IMR-90 (cell line): ENCODE data around the gene KRTAP12-2. TPM values are rescaled to one million over a fixed set of nuclear protein-coding genes. Genes with fewer than 3 reads are reported as not detected.
"Not testable (repeated sequence)": the region's sequence is repeated elsewhere in the genome, so short reads cannot be mapped to it uniquely, and the experiment has no call there.

Experiments used
- ATAC-seq: fragments of 200-7000 bp; cut with Tn5 transposase; 2 replicates; pipeline ENCODE4 v1.9.1; 2020; ENCODE audit warnings: low read depth, mild to moderate bottlenecking, moderate library complexity
- BruUV-seq: library from RNA; stranded (reverse); fragments of 400-500 nt; replicated peaks from 2 replicates; lab custom pipeline; 2021; lab: Mats Ljungman, UMichigan
- CTCF ChIA-PET: fragments of 300-600 bp; formaldehyde crosslinking; extraction: SDS; loops from one replicate; lab custom pipeline; 2021; ENCODE audit warnings: antibody characterized with exemption; lab: Yijun Ruan, JAX
- POLR2A ChIA-PET: fragments of 300-600 bp; sonication (Branson Sonifier 250); formaldehyde crosslinking; loops from one replicate; lab custom pipeline; 2022; ENCODE audit warnings: antibody characterized with exemption; ENCODE audit not compliant: unreplicated experiment; lab: Charles Lee
- DNase-seq: peaks from one replicate; pipeline ENCODE4 v3.0.0; 2013
- H2AFZ ChIP-seq: replicated peaks from 2 replicates; pipeline ENCODE3; 2013; ENCODE audit warnings: low read length, mild to moderate bottlenecking; ENCODE audit not compliant: poor library complexity
- H2AK5ac ChIP-seq: 2 replicates; pipeline ENCODE4 v1.6.1; 2013; ENCODE audit warnings: low read depth, low read length, inconsistent platforms
- H2AK9ac ChIP-seq: replicated peaks from 2 replicates; pipeline ENCODE3; 2013; ENCODE audit warnings: mild to moderate bottlenecking, low read depth, low read length, moderate library complexity; ENCODE audit not compliant: poor library complexity
- H2BK120ac ChIP-seq: 2 replicates; pipeline ENCODE4 v1.6.1; 2013; ENCODE audit warnings: low read depth, low read length, inconsistent platforms
- H2BK15ac ChIP-seq: 3 replicates; pipeline ENCODE4 v1.6.1; 2013; ENCODE audit warnings: low read depth, low read length, inconsistent platforms
- H2BK20ac ChIP-seq: 2 replicates; pipeline ENCODE4 v1.6.1; 2013; ENCODE audit warnings: low read depth, mild to moderate bottlenecking, inconsistent platforms, low read length, moderate library complexity
- H2BK5ac ChIP-seq: 2 replicates; pipeline ENCODE4 v1.6.1; 2013; ENCODE audit warnings: mild to moderate bottlenecking, low read depth, low read length, inconsistent platforms; ENCODE audit not compliant: poor library complexity, severe bottlenecking
- H3K14ac ChIP-seq: replicated peaks from 2 replicates; pipeline ENCODE4 v1.6.1; 2013; ENCODE audit warnings: low read depth, low read length, inconsistent platforms
- H3K18ac ChIP-seq: 2 replicates; pipeline ENCODE4 v1.6.1; 2013; ENCODE audit warnings: low read depth, low read length, control low read depth
- H3K23ac ChIP-seq: 2 replicates; pipeline ENCODE4 v1.6.1; 2013; ENCODE audit warnings: low read depth, low read length, inconsistent platforms
- H3K27ac ChIP-seq: 2 replicates; pipeline ENCODE4 v1.5.1; 2013; ENCODE audit warnings: mild to moderate bottlenecking, control low read depth, low read length; ENCODE audit not compliant: insufficient read depth
- H3K27me3 ChIP-seq: 2 replicates; pipeline ENCODE4 v1.6.1; 2013; ENCODE audit warnings: low read length; ENCODE audit not compliant: control insufficient read depth, insufficient read depth
- H3K36me3 ChIP-seq: 2 replicates; pipeline ENCODE4 v1.6.1; 2013; ENCODE audit warnings: low read length, mixed read lengths; ENCODE audit not compliant: control insufficient read depth, insufficient read depth
- H3K4ac ChIP-seq: 2 replicates; pipeline ENCODE4 v1.6.1; 2013; ENCODE audit warnings: low read depth, low read length, inconsistent platforms
- H3K4me1 ChIP-seq: 2 replicates; pipeline ENCODE4 v1.6.1; 2013; ENCODE audit warnings: low read length, mixed read lengths; ENCODE audit not compliant: control insufficient read depth, insufficient read depth
- H3K4me2 ChIP-seq: 2 replicates; pipeline ENCODE4 v1.6.1; 2013; ENCODE audit warnings: low read depth, mild to moderate bottlenecking, control low read depth, low read length, moderate library complexity
- H3K4me3 ChIP-seq: 2 replicates; pipeline ENCODE4 v1.5.1; 2013; ENCODE audit warnings: low read depth, mild to moderate bottlenecking, control low read depth, low read length, moderate library complexity; ENCODE audit not compliant: insufficient read depth
- H3K56ac ChIP-seq: 2 replicates; pipeline ENCODE4 v1.6.1; 2013; ENCODE audit warnings: low read length, inconsistent platforms; ENCODE audit not compliant: insufficient read depth; ENCODE audit errors: extremely low read depth
- H3K79me1 ChIP-seq, 2 experiments: 2 replicates each; pipeline ENCODE4 v1.6.1; 2013; ENCODE audit warnings: low read length in 2 of 2, inconsistent platforms in 1 of 2, low read depth in 1 of 2
- H3K9ac ChIP-seq: 2 replicates; pipeline ENCODE4 v1.6.1; 2013; ENCODE audit warnings: low read depth, low read length, control low read depth
- H3K9me1 ChIP-seq: 2 replicates; pipeline ENCODE4 v1.6.1; 2013; ENCODE audit warnings: low read length, inconsistent platforms; ENCODE audit not compliant: insufficient read depth
- H3K9me3 ChIP-seq: 2 replicates; pipeline ENCODE4 v1.6.1; 2013; ENCODE audit warnings: low read length; ENCODE audit not compliant: control insufficient read depth, insufficient read depth
- H4K20me1 ChIP-seq: 2 replicates; pipeline ENCODE4 v1.6.1; 2013; ENCODE audit warnings: low read length, inconsistent platforms; ENCODE audit not compliant: insufficient read depth
- H4K5ac ChIP-seq: 2 replicates; pipeline ENCODE4 v1.6.1; 2013; ENCODE audit warnings: mild to moderate bottlenecking, low read depth, low read length, control low read depth
- H4K8ac ChIP-seq, 2 experiments: 2 replicates each; pipeline ENCODE4 v1.6.1; 2013; ENCODE audit warnings: low read depth in 2 of 2, low read length in 2 of 2, control low read depth in 1 of 2, inconsistent platforms in 1 of 2
- H4K91ac ChIP-seq: 2 replicates; pipeline ENCODE4 v1.6.1; 2013; ENCODE audit warnings: low read depth, low read length, inconsistent platforms; ENCODE audit not compliant: insufficient read depth
- CHD1 ChIP-seq: IDR thresholded peaks from 2 replicates; pipeline ENCODE4 v1.6.1; 2012; ENCODE audit warnings: low read depth, low read length, improper control_type of control experiment
- MAZ ChIP-seq: IDR thresholded peaks from 2 replicates; pipeline ENCODE4 v1.6.1; 2012; ENCODE audit warnings: low read depth, mild to moderate bottlenecking, low read length, improper control_type of control experiment, moderate library complexity, borderline replicate concordance
- MXI1 ChIP-seq: IDR thresholded peaks from 2 replicates; pipeline ENCODE4 v1.6.1; 2012; ENCODE audit warnings: low read depth, mild to moderate bottlenecking, low read length, moderate library complexity, borderline replicate concordance
- RFX5 ChIP-seq: IDR thresholded peaks from 2 replicates; pipeline ENCODE4 v1.8.0; 2012; ENCODE audit warnings: low read depth, mild to moderate bottlenecking, low read length, moderate library complexity
- WGBS, 2 experiments: methylation state at CpG; one replicate each; pipeline versions ENCODE4 v1.1.5 to v1.1.7; 2013; ENCODE audit warnings: missing lambda C conversion rate in 2 of 2; ENCODE audit not compliant: insufficient read length in 1 of 2; ENCODE audit errors: extremely low coverage in 2 of 2; 5-methylcytosine and 5-hydroxymethylcytosine counted together
- dilution Hi-C: fragments of 300-500 bp; cut with HindIII; formaldehyde crosslinking; loops from one replicate; pipeline ENCODE4 v1.14.3; 2018; ENCODE audit warnings: low sequenced_read_pairs; ENCODE audit not compliant: unreplicated experiment
- in situ Hi-C: fragments of 300-500 bp; cut with MboI; formaldehyde crosslinking; loops from 3 replicates; pipeline ENCODE4 v1.14.3; 2019; ENCODE audit warnings: low sequenced_read_pairs, inconsistent platforms, mixed read lengths
- intact Hi-C: fragments of 100-400 bp; cut with micrococcal nuclease; formaldehyde crosslinking; loops from 2 replicates; pipeline ENCODE4 v1.10.0; 2022
- polyA plus RNA-seq, 3 experiments: library from polyadenylated mRNA; depleted of rRNA; stranded (reverse); fragments of >200 nt; gene quantifications; 2 replicates each; pipeline ENCODE4 v1.2.3, GENCODE V29; 2012; ENCODE audit warnings: low replicate concordance in 1 of 3
- total RNA-seq: library from RNA; depleted of rRNA; stranded (reverse); fragments of >200 nt; gene quantifications from 2 replicates; pipeline ENCODE4 v1.2.3, GENCODE V29; 2012

The KRTAP12-2 gene
- total and polyA plus RNA-seq, 2 of the 4 experiments (the other 2 are of a cell fraction), result not detected

DNA sequence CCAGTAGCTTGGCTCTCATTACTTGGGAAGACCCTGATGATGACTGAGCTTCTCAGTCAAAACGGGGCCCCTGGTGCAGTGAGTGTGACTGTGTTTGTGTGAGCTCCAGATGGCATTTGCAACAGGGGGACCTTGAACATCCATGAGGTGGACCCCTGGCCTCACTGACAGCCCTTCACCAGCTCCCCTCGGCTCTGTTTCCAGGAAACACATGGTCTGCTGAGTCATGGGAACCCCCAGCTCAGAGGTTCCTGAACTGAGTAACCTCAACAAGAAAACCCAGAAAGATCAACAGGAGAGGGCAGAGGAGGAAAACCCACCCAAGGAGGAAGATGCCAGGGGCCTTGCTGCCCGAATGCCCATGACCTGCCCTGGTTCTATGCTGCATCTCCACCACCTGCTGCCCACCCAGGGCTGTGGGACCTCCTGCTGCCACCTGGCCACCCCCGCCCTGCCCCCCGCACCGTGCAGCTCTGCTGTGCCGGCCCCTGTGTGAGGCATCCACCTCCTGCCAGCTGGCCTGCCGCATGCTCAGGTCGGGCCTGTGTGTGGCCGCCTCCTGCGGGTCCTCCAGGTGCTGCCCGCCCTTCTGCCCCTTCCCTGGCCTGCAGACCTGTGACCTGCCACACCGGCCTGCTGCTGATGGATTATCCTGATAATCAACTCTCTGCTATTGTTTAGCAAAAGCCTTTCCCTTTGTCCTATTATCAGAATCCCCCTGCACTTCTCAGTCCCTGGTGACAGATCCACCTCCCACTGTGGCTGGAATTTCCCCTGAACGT is 19.5 kb upstream of the KRTAP12-2 start:
- CTCF ChIA-PET, result no interaction called here
- Histone ChIP-seq H3K4me3 (no peak overlapping the region), H2AK5ac (no peak overlapping the region), H4K8ac (no peak overlapping the region), H3K9me3 (no peaks in the 10 kb centered on the region), H3K4ac (no peak overlapping the region), H3K27ac (no peak overlapping the region), H4K91ac (no peak overlapping the region), H2AK9ac (no peak overlapping the region), H3K23ac (no peak overlapping the region), H4K5ac (no peak overlapping the region), H3K36me3 (no peaks in the 10 kb centered on the region), H3K9me1 (no peaks in the 10 kb centered on the region), H2BK120ac (no peak overlapping the region), H3K56ac (no peak overlapping the region), H2BK20ac (no peak overlapping the region), H3K4me2 (no peak overlapping the region), H3K27me3 (peaks cover 32% of the 10 kb centered on the region), H2BK15ac (no peak overlapping the region), H4K20me1 (no peaks in the 10 kb centered on the region), H3K4me1 (no peaks in the 10 kb centered on the region), H3K18ac (no peak overlapping the region), H2AFZ (no peak overlapping the region), H3K79me1 (no peaks in the 10 kb centered on the region), H3K14ac (no peak overlapping the region), H2BK5ac (no peak overlapping the region), H3K9ac (no peak overlapping the region)
- TF ChIP-seq CHD1 (no peak), MAZ (no peak), MXI1 (no peak), RFX5 (no peak)
- dilution Hi-C loops, result no loop called here
- POLR2A ChIA-PET, result no interaction called here
- 25% methylated on average over 6 of the region's 14 CpGs; no CpG with 5 or more reads in 1 of the 2 experiments for WGBS, 2 experiments
- ATAC-seq (no peak), DNase-seq (no peak)
- in situ Hi-C loops, result no loop called here
- BruUV-seq, result no TSS peak
- intact Hi-C loops, result no loop called here

- H3K23ac ChIP-seq, H4K91ac ChIP-seq, H2AK5ac ChIP-seq, CTCF ChIA-PET, intact Hi-C loops, H3K9me3 ChIP-seq, dilution Hi-C loops, H3K4me2 ChIP-seq, H3K14ac ChIP-seq, H4K5ac ChIP-seq, H4K20me1 ChIP-seq, H2BK20ac ChIP-seq, H3K79me1 ChIP-seq, in situ Hi-C loops, H2AK9ac ChIP-seq, H3K18ac ChIP-seq, H3K9ac ChIP-seq, H2AFZ ChIP-seq, POLR2A ChIA-PET, H4K8ac ChIP-seq, H2BK15ac ChIP-seq, H3K27ac ChIP-seq, ATAC-seq, BruUV-seq, H3K4ac ChIP-seq, H3K56ac ChIP-seq, H2BK5ac ChIP-seq, H3K36me3 ChIP-seq, H2BK120ac ChIP-seq, H3K4me3 ChIP-seq, DNase-seq, H3K9me1 ChIP-seq, H3K4me1 ChIP-seq: not testable (repeated sequence)
- H3K27me3 ChIP-seq, result peaks cover 32% of the 10 kb centered on the region
- no CpG with 5 or more reads among the region's 6 CpGs for WGBS, 2 experiments
These were observed 18.3 kb upstream of the KRTAP12-2 start for GRCh38 chr21:44685050-44685449.
